IMR-90 (cell line): ENCODE results near the gene CHD9. TPM values are rescaled to one million over a fixed set of nuclear protein-coding genes. Genes with fewer than 3 reads are reported as not detected.

Source experiments
- ATAC-seq: fragments of 200-7000 bp; cut with Tn5 transposase; 2 replicates; pipeline ENCODE4 v1.9.1; 2020; ENCODE audit warnings: low read depth, mild to moderate bottlenecking, moderate library complexity
- BruUV-seq: library from RNA; stranded (reverse); fragments of 400-500 nt; replicated peaks from 2 replicates; lab custom pipeline; 2021; lab: Mats Ljungman, UMichigan
- CTCF ChIA-PET: fragments of 300-600 bp; formaldehyde crosslinking; extraction: SDS; loops from one replicate; lab custom pipeline; 2021; ENCODE audit warnings: antibody characterized with exemption; lab: Yijun Ruan, JAX
- POLR2A ChIA-PET: fragments of 300-600 bp; sonication (Branson Sonifier 250); formaldehyde crosslinking; loops from one replicate; lab custom pipeline; 2022; ENCODE audit warnings: antibody characterized with exemption; ENCODE audit not compliant: unreplicated experiment; lab: Charles Lee
- DNase-seq: peaks from one replicate; pipeline ENCODE4 v3.0.0; 2013
- H2AFZ ChIP-seq: replicated peaks from 2 replicates; pipeline ENCODE3; 2013; ENCODE audit warnings: low read length, mild to moderate bottlenecking; ENCODE audit not compliant: poor library complexity
- H2AK5ac ChIP-seq: 2 replicates; pipeline ENCODE4 v1.6.1; 2013; ENCODE audit warnings: low read depth, low read length, inconsistent platforms
- H2AK9ac ChIP-seq: replicated peaks from 2 replicates; pipeline ENCODE3; 2013; ENCODE audit warnings: mild to moderate bottlenecking, low read depth, low read length, moderate library complexity; ENCODE audit not compliant: poor library complexity
- H2BK120ac ChIP-seq: 2 replicates; pipeline ENCODE4 v1.6.1; 2013; ENCODE audit warnings: low read depth, low read length, inconsistent platforms
- H2BK15ac ChIP-seq: 3 replicates; pipeline ENCODE4 v1.6.1; 2013; ENCODE audit warnings: low read depth, low read length, inconsistent platforms
- H2BK20ac ChIP-seq: 2 replicates; pipeline ENCODE4 v1.6.1; 2013; ENCODE audit warnings: low read depth, mild to moderate bottlenecking, inconsistent platforms, low read length, moderate library complexity
- H2BK5ac ChIP-seq: 2 replicates; pipeline ENCODE4 v1.6.1; 2013; ENCODE audit warnings: mild to moderate bottlenecking, low read depth, low read length, inconsistent platforms; ENCODE audit not compliant: poor library complexity, severe bottlenecking
- H3K14ac ChIP-seq: replicated peaks from 2 replicates; pipeline ENCODE4 v1.6.1; 2013; ENCODE audit warnings: low read depth, low read length, inconsistent platforms
- H3K18ac ChIP-seq: 2 replicates; pipeline ENCODE4 v1.6.1; 2013; ENCODE audit warnings: low read depth, low read length, control low read depth
- H3K23ac ChIP-seq: 2 replicates; pipeline ENCODE4 v1.6.1; 2013; ENCODE audit warnings: low read depth, low read length, inconsistent platforms
- H3K27ac ChIP-seq: 2 replicates; pipeline ENCODE4 v1.5.1; 2013; ENCODE audit warnings: mild to moderate bottlenecking, control low read depth, low read length; ENCODE audit not compliant: insufficient read depth
- H3K27me3 ChIP-seq: 2 replicates; pipeline ENCODE4 v1.6.1; 2013; ENCODE audit warnings: low read length; ENCODE audit not compliant: control insufficient read depth, insufficient read depth
- H3K36me3 ChIP-seq: 2 replicates; pipeline ENCODE4 v1.6.1; 2013; ENCODE audit warnings: low read length, mixed read lengths; ENCODE audit not compliant: control insufficient read depth, insufficient read depth
- H3K4ac ChIP-seq: 2 replicates; pipeline ENCODE4 v1.6.1; 2013; ENCODE audit warnings: low read depth, low read length, inconsistent platforms
- H3K4me1 ChIP-seq: 2 replicates; pipeline ENCODE4 v1.6.1; 2013; ENCODE audit warnings: low read length, mixed read lengths; ENCODE audit not compliant: control insufficient read depth, insufficient read depth
- H3K4me2 ChIP-seq: 2 replicates; pipeline ENCODE4 v1.6.1; 2013; ENCODE audit warnings: low read depth, mild to moderate bottlenecking, control low read depth, low read length, moderate library complexity
- H3K4me3 ChIP-seq: 2 replicates; pipeline ENCODE4 v1.5.1; 2013; ENCODE audit warnings: low read depth, mild to moderate bottlenecking, control low read depth, low read length, moderate library complexity; ENCODE audit not compliant: insufficient read depth
- H3K56ac ChIP-seq: 2 replicates; pipeline ENCODE4 v1.6.1; 2013; ENCODE audit warnings: low read length, inconsistent platforms; ENCODE audit not compliant: insufficient read depth; ENCODE audit errors: extremely low read depth
- H3K79me1 ChIP-seq, 2 experiments: 2 replicates each; pipeline ENCODE4 v1.6.1; 2013; ENCODE audit warnings: low read length in 2 of 2, inconsistent platforms in 1 of 2, low read depth in 1 of 2
- H3K9ac ChIP-seq: 2 replicates; pipeline ENCODE4 v1.6.1; 2013; ENCODE audit warnings: low read depth, low read length, control low read depth
- H3K9me1 ChIP-seq: 2 replicates; pipeline ENCODE4 v1.6.1; 2013; ENCODE audit warnings: low read length, inconsistent platforms; ENCODE audit not compliant: insufficient read depth
- H3K9me3 ChIP-seq: 2 replicates; pipeline ENCODE4 v1.6.1; 2013; ENCODE audit warnings: low read length; ENCODE audit not compliant: control insufficient read depth, insufficient read depth
- H4K20me1 ChIP-seq: 2 replicates; pipeline ENCODE4 v1.6.1; 2013; ENCODE audit warnings: low read length, inconsistent platforms; ENCODE audit not compliant: insufficient read depth
- H4K5ac ChIP-seq: 2 replicates; pipeline ENCODE4 v1.6.1; 2013; ENCODE audit warnings: mild to moderate bottlenecking, low read depth, low read length, control low read depth
- H4K8ac ChIP-seq, 2 experiments: 2 replicates each; pipeline ENCODE4 v1.6.1; 2013; ENCODE audit warnings: low read depth in 2 of 2, low read length in 2 of 2, control low read depth in 1 of 2, inconsistent platforms in 1 of 2
- H4K91ac ChIP-seq: 2 replicates; pipeline ENCODE4 v1.6.1; 2013; ENCODE audit warnings: low read depth, low read length, inconsistent platforms; ENCODE audit not compliant: insufficient read depth
- CEBPB ChIP-seq: IDR thresholded peaks from 2 replicates; pipeline ENCODE4 v1.6.1; 2012; ENCODE audit warnings: low read depth, low read length, improper control_type of control experiment
- CHD1 ChIP-seq: IDR thresholded peaks from 2 replicates; pipeline ENCODE4 v1.6.1; 2012; ENCODE audit warnings: low read depth, low read length, improper control_type of control experiment
- MAFK ChIP-seq: IDR thresholded peaks from 2 replicates; pipeline ENCODE4 v1.6.1; 2012; ENCODE audit warnings: low read depth, low read length, improper control_type of control experiment
- MAZ ChIP-seq: IDR thresholded peaks from 2 replicates; pipeline ENCODE4 v1.6.1; 2012; ENCODE audit warnings: low read depth, mild to moderate bottlenecking, low read length, improper control_type of control experiment, moderate library complexity, borderline replicate concordance
- MXI1 ChIP-seq: IDR thresholded peaks from 2 replicates; pipeline ENCODE4 v1.6.1; 2012; ENCODE audit warnings: low read depth, mild to moderate bottlenecking, low read length, moderate library complexity, borderline replicate concordance
- NFE2L2 ChIP-seq: fragments of 150-350 bp; IDR thresholded peaks from 2 replicates; pipeline ENCODE4 v1.6.1; 2016; ENCODE audit warnings: low read depth, mild to moderate bottlenecking, low read length
- RFX5 ChIP-seq: IDR thresholded peaks from 2 replicates; pipeline ENCODE4 v1.8.0; 2012; ENCODE audit warnings: low read depth, mild to moderate bottlenecking, low read length, moderate library complexity
- SMC3 ChIP-seq: fragments of 150-350 bp; IDR thresholded peaks from 2 replicates; pipeline ENCODE4 v1.6.1; 2016; ENCODE audit warnings: low read depth, mild to moderate bottlenecking, antibody characterized with exemption, low read length, moderate library complexity
- WGBS, 2 experiments: methylation state at CpG; one replicate each; pipeline versions ENCODE4 v1.1.5 to v1.1.7; 2013; ENCODE audit warnings: missing lambda C conversion rate in 2 of 2; ENCODE audit not compliant: insufficient read length in 1 of 2; ENCODE audit errors: extremely low coverage in 2 of 2; 5-methylcytosine and 5-hydroxymethylcytosine counted together
- dilution Hi-C: fragments of 300-500 bp; cut with HindIII; formaldehyde crosslinking; loops from one replicate; pipeline ENCODE4 v1.14.3; 2018; ENCODE audit warnings: low sequenced_read_pairs; ENCODE audit not compliant: unreplicated experiment
- in situ Hi-C: fragments of 300-500 bp; cut with MboI; formaldehyde crosslinking; loops from 3 replicates; pipeline ENCODE4 v1.14.3; 2019; ENCODE audit warnings: low sequenced_read_pairs, inconsistent platforms, mixed read lengths
- intact Hi-C: fragments of 100-400 bp; cut with micrococcal nuclease; formaldehyde crosslinking; loops from 2 replicates; pipeline ENCODE4 v1.10.0; 2022
- polyA plus RNA-seq, 3 experiments: library from polyadenylated mRNA; depleted of rRNA; stranded (reverse); fragments of >200 nt; gene quantifications; 2 replicates each; pipeline ENCODE4 v1.2.3, GENCODE V29; 2012; ENCODE audit warnings: low replicate concordance in 1 of 3
- total RNA-seq: library from RNA; depleted of rRNA; stranded (reverse); fragments of >200 nt; gene quantifications from 2 replicates; pipeline ENCODE4 v1.2.3, GENCODE V29; 2012
- TF ChIP-seq, protein P1 (sequence below): conservative IDR thresholded peaks from 2 replicates; pipeline ENCODE4 v1.5.1; 2012; ENCODE audit warnings: mild to moderate bottlenecking, low read depth, low read length, improper control_type of control experiment
- TF ChIP-seq, protein P2 (sequence below): fragments of 150-350 bp; IDR thresholded peaks from 2 replicates; pipeline ENCODE4 v1.6.1; 2017; ENCODE audit warnings: mild to moderate bottlenecking, antibody characterized with exemption, low read length, low read depth

CHD9 gene
- total and polyA plus RNA-seq, 2 of the 4 experiments (the other 2 are of a cell fraction) = 9.1 to 48.8 TPM

- peaks cover 7% of the 10 kb centered on the region for H3K36me3 ChIP-seq
- no peak overlapping the region for H3K23ac ChIP-seq
- H2BK20ac ChIP-seq = no peak overlapping the region
- ATAC-seq (peak; percentile 44; the same call in 1 of the 2 replicates), DNase-seq (peak; percentile 45)
- no peak overlapping the region for H3K4ac ChIP-seq
- POLR2A ChIA-PET = no interaction called here
- peaks cover 26% of the 10 kb centered on the region for H4K20me1 ChIP-seq
- peaks cover 5% of the 10 kb centered on the region for H3K4me1 ChIP-seq
- no peaks in the 10 kb centered on the region for H3K9me1 ChIP-seq
- no peak overlapping the region for H3K56ac ChIP-seq
- no peak for TF ChIP-seq NFE2L2
- no peak for TF ChIP-seq MAZ
- no peak for TF ChIP-seq MAFK
- TF ChIP-seq, protein P1, sequence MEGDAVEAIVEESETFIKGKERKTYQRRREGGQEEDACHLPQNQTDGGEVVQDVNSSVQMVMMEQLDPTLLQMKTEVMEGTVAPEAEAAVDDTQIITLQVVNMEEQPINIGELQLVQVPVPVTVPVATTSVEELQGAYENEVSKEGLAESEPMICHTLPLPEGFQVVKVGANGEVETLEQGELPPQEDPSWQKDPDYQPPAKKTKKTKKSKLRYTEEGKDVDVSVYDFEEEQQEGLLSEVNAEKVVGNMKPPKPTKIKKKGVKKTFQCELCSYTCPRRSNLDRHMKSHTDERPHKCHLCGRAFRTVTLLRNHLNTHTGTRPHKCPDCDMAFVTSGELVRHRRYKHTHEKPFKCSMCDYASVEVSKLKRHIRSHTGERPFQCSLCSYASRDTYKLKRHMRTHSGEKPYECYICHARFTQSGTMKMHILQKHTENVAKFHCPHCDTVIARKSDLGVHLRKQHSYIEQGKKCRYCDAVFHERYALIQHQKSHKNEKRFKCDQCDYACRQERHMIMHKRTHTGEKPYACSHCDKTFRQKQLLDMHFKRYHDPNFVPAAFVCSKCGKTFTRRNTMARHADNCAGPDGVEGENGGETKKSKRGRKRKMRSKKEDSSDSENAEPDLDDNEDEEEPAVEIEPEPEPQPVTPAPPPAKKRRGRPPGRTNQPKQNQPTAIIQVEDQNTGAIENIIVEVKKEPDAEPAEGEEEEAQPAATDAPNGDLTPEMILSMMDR = no peak
- TF ChIP-seq RFX5 = no peak
- TF ChIP-seq CEBPB = no peak
- no peak for TF ChIP-seq SMC3
- TF ChIP-seq, protein P2, sequence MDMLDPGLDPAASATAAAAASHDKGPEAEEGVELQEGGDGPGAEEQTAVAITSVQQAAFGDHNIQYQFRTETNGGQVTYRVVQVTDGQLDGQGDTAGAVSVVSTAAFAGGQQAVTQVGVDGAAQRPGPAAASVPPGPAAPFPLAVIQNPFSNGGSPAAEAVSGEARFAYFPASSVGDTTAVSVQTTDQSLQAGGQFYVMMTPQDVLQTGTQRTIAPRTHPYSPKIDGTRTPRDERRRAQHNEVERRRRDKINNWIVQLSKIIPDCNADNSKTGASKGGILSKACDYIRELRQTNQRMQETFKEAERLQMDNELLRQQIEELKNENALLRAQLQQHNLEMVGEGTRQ = no peak
- TF ChIP-seq MXI1 = no peak
- no peak for TF ChIP-seq CHD1
- H2AK9ac ChIP-seq = no peak overlapping the region
- H4K8ac ChIP-seq = no peak overlapping the region
- intact Hi-C loops (no loop called here), dilution Hi-C loops (no loop called here), in situ Hi-C loops (loop anchor here (10.0 kb wide), 1 partner anchor 102 kb away; the partner anchor contains the start of genes CHD9 and CHD9NB)
- no peak overlapping the region for H2AK5ac ChIP-seq
- H3K9me3 ChIP-seq = no peaks in the 10 kb centered on the region
- no peak overlapping the region for H3K18ac ChIP-seq
- H2BK15ac ChIP-seq = no peak overlapping the region
- H3K79me1 ChIP-seq = peaks cover 8 to 46% of the 10 kb centered on the region in 2 experiments; a peak in 3 of 4 replicates
- H3K4me3 ChIP-seq = no peak overlapping the region
- WGBS, 2 experiments = 50% methylated on average over 1 of the region's 2 CpGs; no CpG with 5 or more reads in 1 of the 2 experiments
- no peaks in the 10 kb centered on the region for H3K27me3 ChIP-seq
- TSS peak; percentile 69 for BruUV-seq
- no peak overlapping the region for H3K14ac ChIP-seq
- no peak overlapping the region for H3K27ac ChIP-seq
- H4K5ac ChIP-seq = no peak overlapping the region
- H3K9ac ChIP-seq = no peak overlapping the region
- CTCF ChIA-PET = interaction anchor here (3.3 kb wide), 1 partner anchor 102 kb away, joined by 13 read pairs; the partner anchor contains the start of gene CHD9
- H2AFZ ChIP-seq = no peak overlapping the region
- H2BK120ac ChIP-seq = no peak overlapping the region
- no peak overlapping the region for H2BK5ac ChIP-seq
- no peak overlapping the region for H3K4me2 ChIP-seq
- H4K91ac ChIP-seq = no peak overlapping the region
Measured at GRCh38 chr16:53156516-53156915, 101.7 kb downstream of the CHD9 start.
